ENCODE results near the gene LDB3. TPM values are rescaled to one million over a fixed set of nuclear protein-coding genes. Genes with fewer than 3 reads are reported as not detected.

Gene LDB3
- total and polyA plus RNA-seq, 9 of the 15 experiments (the other 6 are each of a cell fraction or from before 2014, with no cell fraction given): 0.03 TPM; not detected in 8

DNA sequence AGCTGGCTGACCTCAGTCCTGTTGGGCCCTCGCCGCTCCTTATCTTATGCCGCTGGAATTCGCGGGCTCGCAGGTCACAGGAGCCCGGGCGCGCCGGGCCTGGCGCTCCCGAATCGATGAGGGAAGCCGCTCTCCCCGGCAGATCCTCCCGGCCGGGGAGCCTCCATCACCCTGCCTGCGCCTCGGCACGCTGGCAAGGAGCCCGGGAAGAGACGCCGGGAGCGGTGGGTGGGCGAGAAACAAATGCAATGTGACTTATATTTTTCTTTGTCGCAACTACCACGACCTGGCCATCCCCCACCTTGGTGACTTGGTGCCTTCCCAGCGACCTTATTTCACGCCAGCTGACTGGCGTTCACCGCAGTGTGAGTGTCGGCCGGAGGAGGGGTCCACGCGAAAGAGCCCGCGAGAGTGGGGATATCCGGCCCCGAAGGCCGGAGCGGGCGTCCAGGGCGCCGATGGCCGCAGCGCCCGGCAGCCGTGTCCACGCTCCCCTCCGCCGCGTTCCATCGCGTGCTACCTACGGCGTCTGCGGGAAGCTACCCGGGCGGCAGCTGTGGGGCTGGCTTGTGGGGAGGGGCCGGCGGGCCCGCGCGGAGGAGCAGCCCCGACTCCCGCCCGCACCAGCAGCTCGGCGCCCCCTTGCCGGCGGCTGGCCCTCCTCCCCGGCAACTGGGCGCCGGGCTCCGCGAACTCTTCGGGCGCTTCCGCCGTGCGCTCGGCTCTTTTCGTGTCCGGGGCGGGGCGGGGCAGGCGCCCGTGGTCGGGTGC is 87.6 kb downstream of the LDB3 start (continued):
- TF ChIP-seq ZNF175 (CRISPR knock-in tag; IDR thresholded peaks at IDR 0.05; ENCODE audit: low read depth): no peak
- no peak for TF ChIP-seq SREBF1 (IDR thresholded peaks at IDR 0.05; ENCODE audit: borderline replicate concordance, low read depth, low read length)
- no peak for TF ChIP-seq TCF7L2 (IDR thresholded peaks at IDR 0.05; ENCODE audit: low read depth, low read length)
- TF ChIP-seq, protein P1, sequence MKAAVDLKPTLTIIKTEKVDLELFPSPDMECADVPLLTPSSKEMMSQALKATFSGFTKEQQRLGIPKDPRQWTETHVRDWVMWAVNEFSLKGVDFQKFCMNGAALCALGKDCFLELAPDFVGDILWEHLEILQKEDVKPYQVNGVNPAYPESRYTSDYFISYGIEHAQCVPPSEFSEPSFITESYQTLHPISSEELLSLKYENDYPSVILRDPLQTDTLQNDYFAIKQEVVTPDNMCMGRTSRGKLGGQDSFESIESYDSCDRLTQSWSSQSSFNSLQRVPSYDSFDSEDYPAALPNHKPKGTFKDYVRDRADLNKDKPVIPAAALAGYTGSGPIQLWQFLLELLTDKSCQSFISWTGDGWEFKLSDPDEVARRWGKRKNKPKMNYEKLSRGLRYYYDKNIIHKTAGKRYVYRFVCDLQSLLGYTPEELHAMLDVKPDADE (conservative IDR thresholded peaks at IDR 0.05; ENCODE audit: control insufficient read depth, low read depth, low read length): peak; percentile 46; the same call in 1 of the 2 replicates
- no peak for TF ChIP-seq ZNF561 (CRISPR knock-in tag; conservative IDR thresholded peaks at IDR 0.05)
- no peak for TF ChIP-seq ZNF217 (CRISPR knock-in tag; IDR thresholded peaks at IDR 0.05)
- TF ChIP-seq PRPF4 (IDR thresholded peaks at IDR 0.05; ENCODE audit: insufficient read depth, low read depth, low read length, poor library complexity, severe bottlenecking): no peak
- TF ChIP-seq CBX1 (IDR thresholded peaks at IDR 0.05; ENCODE audit: low read depth): peak; percentile 53; the same call in 1 of the 2 replicates
- TF ChIP-seq, protein P2, sequence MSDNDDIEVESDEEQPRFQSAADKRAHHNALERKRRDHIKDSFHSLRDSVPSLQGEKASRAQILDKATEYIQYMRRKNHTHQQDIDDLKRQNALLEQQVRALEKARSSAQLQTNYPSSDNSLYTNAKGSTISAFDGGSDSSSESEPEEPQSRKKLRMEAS (CRISPR knock-in tag; IDR thresholded peaks at IDR 0.05): peak; percentile 56; the same call in 1 of the 2 replicates
- no peak for TF ChIP-seq ZNF609 (CRISPR knock-in tag; IDR thresholded peaks at IDR 0.05; ENCODE audit: borderline replicate concordance)
- TF ChIP-seq, protein P3, sequence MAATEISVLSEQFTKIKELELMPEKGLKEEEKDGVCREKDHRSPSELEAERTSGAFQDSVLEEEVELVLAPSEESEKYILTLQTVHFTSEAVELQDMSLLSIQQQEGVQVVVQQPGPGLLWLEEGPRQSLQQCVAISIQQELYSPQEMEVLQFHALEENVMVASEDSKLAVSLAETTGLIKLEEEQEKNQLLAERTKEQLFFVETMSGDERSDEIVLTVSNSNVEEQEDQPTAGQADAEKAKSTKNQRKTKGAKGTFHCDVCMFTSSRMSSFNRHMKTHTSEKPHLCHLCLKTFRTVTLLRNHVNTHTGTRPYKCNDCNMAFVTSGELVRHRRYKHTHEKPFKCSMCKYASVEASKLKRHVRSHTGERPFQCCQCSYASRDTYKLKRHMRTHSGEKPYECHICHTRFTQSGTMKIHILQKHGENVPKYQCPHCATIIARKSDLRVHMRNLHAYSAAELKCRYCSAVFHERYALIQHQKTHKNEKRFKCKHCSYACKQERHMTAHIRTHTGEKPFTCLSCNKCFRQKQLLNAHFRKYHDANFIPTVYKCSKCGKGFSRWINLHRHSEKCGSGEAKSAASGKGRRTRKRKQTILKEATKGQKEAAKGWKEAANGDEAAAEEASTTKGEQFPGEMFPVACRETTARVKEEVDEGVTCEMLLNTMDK (IDR thresholded peaks at IDR 0.05; ENCODE audit: borderline replicate concordance, insufficient read depth, low read depth, low read length, poor library complexity, severe bottlenecking): peak; percentile 13
- no peak for TF ChIP-seq ELF2 (CRISPR knock-in tag; IDR thresholded peaks at IDR 0.05)
- TF ChIP-seq DACH1 (IDR thresholded peaks at IDR 0.05; ENCODE audit: partially characterized antibody): peak; percentile 21
- no peak for TF ChIP-seq HOXB6 (CRISPR knock-in tag; IDR thresholded peaks at IDR 0.05; ENCODE audit: borderline replicate concordance)
- no peak for TF ChIP-seq PURB (CRISPR knock-in tag; IDR thresholded peaks at IDR 0.05; ENCODE audit: low read depth)
- TF ChIP-seq GTF2E2 (tag; IDR thresholded peaks at IDR 0.05): peak; percentile 41; the same call in 1 of the 2 replicates
- no peak for TF ChIP-seq ZNF77 (CRISPR knock-in tag; IDR thresholded peaks at IDR 0.05)
